ENCODE data around the gene NEU3.

- TF ChIP-seq CTCF (IDR thresholded peaks at IDR 0.05) (no peak), POLR2A (IDR thresholded peaks at IDR 0.05) (no peak)
Measured at GRCh38 chr11:75022296-75022695, 33.6 kb downstream of the NEU3 start.

Data from vagina (tissue), 2 donors.